NCI-H748 treated with DMSO at 0.1 percent for 48 hours (cell line): ENCODE measurements around the gene NOVA1.

Experiments used
- DNase-seq: peaks from one replicate; lab custom pipeline; 2025; lab: John Stamatoyannopoulos, UW

The NOVA1 gene

DNA sequence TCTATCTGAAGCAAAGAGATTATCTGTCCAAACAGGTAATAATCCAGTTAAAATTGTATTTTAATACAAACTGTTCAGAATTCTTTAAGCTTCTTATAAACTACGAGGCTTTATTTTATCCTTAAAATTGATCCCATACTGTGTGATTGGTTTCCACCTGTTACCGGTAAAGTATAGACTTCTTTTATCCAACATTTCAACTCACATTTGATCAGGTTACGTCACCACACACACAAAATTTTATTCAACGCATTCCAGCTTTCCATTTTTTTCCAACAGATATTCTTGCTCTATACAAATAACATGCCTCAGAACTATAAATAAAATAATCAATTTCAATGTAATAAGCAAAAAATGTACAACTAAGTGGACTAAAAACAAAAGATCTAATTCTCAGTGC lies 4.5 kb downstream of the NOVA1 start:
- no peak for DNase-seq

DNA sequence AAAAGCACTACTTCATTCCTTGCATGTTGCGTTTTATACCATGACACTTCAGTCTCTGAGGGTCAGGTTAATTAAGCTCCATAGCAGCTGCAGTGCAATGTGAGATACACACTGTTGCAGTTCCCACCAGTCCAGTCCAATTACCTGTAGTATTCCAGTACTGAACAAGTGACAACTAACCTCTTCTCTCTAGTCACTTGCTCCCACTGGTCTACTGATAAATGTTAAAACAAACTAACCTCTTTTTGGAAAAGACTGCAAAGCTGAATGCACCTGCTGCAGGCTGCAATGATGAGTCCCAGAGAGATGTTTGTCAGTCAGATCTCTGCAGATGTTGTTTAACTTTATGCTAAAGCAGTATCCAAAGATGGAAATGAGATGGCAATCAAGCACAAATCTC lies 7.9 kb downstream of the NOVA1 start:
- DNase-seq = peak; percentile 9

DNA sequence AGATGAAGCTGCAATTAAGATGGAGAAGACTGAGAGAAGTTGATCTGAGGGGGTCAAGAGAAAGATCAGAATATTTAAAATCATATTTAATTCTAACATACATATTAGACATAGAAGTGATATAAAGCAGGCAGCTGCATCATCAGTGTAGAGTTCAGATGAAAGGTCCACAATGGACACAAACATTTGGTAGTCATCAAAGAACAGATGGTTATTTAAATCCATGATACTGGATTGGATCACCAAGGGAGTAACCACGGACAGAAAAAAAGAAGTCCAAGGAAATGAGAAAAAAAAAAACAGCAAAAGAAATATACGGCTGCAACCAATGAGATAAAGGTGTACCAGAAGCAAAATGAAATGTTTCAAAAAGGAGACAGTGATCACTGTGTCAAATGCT lies 20.1 kb downstream of the NOVA1 start:
- DNase-seq = no peak

DNA sequence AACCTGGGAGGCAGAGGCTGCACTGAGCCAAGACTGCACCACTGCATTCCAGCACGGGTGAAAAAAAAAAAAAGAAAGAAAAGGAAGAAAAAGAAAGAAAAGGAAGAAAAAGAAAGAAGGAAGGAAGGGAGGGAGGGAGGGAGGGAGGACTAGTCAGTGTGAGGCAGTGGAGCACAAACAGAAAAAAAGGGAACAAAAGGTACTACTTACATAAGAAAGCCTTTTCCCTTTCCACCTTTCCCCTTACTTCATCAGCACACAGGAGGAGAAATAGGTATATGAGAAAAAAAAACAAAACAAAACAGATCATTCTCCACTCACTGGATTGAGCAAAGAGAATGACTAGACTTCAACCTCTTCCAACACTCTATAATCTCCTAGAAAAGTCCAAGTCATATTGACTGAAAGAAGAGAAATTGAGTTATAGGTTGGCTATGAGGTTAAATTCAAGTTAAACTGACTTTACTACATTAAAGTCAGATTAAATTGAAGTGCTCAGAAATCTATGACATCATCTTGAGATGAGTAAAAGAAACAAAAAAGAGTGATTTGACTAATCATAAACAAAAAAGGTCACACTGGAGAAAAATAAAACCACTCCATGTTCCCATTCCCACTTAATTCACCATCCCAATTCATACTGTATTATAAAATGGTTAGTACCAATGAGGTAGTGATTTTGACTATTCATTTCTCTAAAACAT lies 43.6 kb downstream of the NOVA1 start:
- no peak for DNase-seq

DNA sequence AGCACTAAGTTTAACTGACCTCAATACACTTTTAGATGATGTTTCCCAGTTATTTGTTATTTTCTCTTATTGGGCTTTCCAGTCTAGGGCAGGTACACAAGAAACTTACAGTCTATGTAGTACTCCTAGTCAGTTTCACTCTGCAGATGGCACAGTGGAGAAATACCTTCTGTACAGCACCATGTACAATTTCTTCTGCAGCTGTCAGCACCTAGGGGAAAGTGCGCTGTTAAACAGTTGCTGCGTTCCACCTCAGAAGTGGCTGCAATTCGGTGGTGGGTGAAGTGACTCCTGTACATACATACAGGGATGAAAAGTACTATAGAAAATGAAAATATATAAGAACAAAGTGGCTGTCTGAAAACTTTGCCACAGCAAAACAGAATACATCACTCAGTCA lies 48.3 kb downstream of the NOVA1 start:
- DNase-seq = no peak

DNA sequence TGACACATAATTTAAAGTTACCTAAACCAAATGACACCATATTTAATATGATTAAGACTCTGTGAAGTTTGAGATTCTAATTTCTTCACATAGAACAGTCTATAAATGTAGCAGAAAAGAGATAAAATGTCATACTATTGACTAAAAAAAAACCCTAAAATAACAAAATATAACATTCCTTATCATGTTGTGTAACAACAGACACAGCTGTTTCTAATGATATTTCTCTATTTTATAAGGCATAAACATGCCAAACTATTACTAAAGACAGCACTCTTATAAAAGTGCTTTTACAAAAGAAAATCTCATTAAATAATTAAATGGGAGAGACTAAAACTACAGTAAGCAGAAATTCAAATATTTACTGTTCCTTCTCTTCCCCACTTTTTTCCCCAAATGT lies 49.4 kb downstream of the NOVA1 start:
- DNase-seq = no peak

DNA sequence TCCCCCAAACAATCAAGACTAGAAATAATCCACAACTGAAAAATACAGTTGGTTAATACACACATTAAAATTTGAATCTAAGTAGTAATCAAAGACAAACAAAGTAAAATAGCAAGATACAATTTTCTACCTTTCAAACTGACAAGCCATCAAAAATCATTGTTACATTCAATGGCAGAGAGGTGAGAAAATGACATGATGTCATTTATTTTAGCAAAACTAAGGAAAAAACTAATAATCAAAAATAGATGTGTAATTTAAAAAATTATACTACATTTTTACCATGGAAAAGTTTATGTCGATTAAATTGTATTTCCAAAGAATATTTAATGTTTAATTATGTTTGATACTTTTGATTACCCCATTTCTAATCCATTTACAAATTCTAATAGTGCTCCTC lies 59.7 kb downstream of the NOVA1 start:
- no peak for DNase-seq

DNA sequence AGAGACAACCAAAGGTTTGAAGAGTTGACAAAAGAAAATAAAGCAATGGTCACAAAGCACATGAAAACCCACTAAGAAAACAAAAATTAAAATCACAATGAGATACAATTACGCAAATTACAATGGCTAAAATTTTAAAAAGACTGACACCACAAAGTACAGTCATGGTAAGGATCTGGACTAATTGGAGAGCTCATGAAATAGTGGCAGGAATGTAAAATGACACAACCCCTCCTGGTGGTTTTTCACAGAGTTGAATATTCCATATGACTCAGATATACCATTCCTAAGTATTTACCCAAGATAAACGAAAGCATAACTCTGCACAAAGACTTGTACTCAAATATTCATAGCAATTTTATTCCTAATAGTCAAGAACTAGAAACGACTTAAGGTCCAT lies 65.9 kb downstream of the NOVA1 start:
- DNase-seq = no peak

DNA sequence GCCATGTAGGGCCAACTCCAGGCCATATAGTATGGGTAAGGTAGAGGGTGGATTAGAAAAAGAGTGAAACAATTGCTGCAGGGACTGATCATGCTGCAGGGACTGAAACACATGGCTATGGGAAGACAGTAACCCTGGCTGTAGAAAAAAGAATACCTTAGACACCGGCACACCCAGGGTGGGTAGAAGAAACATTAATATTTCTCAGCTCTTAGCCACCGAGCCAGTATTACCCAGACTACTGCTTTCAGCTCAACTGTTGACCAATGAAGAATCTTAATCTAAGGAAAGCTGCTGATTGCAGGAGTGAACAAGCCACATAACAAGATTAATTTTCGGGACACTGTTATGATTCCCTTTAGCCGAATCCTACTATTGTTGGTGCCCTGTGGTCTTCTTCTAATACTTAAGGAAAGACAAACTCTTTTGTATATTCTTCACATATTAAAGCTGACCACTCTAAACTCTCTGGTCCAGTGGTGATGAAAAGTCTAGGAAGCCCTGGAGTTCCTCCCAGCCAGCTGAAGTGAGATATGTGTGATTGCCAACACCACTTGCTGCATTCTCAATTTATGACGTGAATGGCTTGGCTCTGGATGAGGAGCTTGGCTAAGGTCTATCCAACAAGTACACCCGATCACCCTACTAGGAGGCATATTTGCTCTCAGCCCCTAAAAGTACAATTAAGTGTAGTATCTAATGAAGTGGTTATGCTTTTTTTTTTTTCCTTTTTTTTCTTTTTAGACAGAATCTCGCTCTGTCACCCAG lies 69.2 kb downstream of the NOVA1 start:
- no peak for DNase-seq

DNA sequence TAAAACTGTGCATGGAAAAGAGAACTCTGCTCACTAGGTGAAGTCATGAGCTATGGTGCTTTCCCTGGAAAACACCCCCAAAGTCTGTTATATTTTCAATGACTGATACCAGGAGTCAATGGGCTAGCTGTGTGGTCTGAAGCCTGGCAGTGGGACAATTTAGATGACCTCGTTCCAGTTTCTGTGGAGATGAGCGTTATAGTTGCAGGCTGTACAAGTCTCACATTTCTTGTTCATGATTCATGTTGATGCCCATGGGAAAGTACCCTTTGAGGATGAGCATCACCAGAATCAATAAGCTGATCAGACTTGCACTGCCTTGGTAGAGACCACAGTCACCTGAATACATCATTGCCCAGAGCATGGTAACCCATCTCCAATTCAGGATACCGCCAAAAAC lies 70.7 kb downstream of the NOVA1 start:
- DNase-seq = no peak

DNA sequence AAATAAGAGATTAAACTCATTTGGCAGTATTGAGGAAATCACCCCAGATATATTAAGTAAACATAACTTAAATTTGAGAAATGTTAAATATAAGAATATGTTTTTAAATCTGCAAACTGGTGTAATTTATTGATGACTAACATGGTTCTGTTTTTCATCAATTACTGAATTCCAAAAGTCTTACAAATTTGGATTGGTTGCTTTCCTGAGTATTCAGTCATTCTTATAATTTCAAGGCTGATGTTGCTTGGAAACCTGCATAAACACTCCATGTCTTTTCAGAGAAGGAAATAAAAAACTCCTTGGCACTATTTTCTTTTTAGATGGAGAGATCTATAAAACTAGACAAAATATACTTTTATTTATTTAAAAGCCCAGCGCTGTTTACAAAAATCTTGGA lies 71.7 kb downstream of the NOVA1 start:
- no peak for DNase-seq

DNA sequence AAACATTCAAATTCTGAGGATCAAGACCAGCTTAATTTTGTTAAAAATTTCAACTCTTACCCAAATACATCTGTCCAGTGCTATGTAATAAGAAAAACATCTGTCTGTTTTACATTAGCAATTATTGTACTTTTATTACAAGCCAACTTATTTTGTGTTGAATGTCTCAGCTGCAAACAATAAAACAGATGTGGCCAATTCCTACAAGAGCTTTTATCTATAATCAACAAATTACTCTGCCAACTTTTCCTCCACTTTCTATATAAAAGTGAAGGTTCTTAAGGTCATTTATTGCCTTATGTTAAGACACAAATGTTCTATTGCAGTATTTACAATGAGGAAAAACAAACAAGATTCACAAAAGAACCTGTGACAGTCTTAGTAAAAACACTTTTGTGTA lies 72.7 kb downstream of the NOVA1 start:
- no peak for DNase-seq

DNA sequence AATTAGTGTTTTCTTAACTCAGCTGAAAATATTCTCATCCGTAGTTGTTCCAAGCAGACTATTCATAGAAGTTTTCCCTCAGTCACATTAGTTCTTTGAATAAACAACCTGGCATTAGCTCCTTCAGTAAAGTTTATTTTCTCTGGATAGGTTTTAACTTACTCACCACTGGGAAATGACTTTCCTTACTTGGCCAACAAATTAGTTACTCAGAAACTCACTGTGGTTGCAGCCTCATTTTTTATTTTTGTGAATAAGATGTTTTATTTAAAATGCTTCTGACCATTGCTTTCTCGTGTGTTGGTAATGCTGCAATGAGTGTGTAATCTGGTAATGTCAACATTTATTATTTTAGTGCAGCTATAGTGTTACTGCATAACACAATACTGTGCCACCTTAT lies 74.9 kb downstream of the NOVA1 start:
- no peak for DNase-seq

DNA sequence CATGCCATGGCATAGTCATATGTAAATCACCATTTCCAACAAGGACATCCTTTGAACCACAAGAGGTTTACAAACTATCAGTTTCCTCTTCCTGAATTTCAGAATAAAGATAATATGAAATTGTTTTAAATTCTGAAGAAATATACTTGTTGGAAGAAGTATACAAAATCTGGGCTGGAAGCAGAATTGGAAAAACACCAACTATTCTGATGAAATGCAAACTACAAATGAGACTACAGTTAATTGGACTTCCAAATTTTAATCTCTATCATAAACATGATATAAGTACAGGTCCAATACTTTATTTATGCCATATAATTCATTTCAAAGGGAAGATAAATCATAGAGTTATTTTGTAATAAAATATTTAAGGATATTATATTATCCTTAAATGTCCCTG lies 80.1 kb downstream of the NOVA1 start:
- no peak for DNase-seq

DNA sequence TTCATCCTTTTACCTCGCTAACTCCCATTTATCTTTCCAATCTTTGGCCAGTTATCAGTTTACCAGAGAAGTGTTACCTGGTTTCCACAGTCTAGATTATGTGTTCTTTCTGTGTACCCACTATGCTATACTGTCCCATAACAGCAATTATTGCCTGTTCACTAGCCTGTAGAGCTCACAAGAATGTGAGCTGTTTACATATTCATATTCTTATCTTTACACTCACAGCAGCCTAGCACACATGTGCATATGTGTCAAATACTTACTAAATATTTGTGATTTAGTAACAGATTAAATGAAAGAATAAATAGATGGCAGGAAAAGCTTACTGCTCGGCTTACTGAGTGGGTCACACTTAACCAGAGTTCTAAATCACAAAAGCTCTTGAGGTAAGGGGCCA lies 97.8 kb downstream of the NOVA1 start:
- DNase-seq = no peak

DNA sequence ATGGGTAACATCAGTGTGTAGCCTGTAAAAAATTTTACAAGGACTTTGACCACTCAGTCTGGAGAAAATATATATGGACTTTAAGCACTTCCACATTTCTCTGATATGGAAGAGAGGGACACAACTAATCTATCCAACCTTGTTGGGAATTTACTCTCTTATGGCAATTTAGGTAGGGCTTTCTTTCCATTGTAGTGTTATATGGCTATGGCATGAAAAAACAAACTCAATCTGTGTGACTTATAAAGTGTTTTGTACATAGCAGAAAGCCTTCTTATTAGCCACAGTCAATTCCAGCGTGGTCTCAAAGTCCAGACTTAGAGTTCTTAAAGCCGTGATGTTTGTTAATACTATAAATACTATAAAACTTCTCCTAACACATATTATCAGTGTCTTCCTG lies 98.3 kb downstream of the NOVA1 start:
- no peak for DNase-seq

DNA sequence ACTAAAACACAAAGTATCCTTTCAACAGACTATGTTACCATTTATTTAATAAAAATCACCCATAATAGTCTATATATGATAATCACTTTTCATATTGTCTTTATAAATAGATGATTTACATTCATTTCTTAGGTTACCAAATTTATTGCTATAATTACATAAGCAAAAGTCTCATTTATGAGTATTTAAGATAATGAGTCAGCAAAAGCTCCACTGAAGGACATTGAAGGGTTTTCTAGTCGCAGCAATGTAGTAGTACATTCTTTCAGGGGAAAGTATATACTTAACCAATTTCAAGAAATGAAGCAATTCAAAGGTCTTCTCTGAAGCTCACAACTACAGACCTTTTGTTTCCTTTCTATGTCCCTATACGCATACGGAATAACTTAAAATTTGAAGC lies 110.9 kb downstream of the NOVA1 start:
- DNase-seq = no peak

DNA sequence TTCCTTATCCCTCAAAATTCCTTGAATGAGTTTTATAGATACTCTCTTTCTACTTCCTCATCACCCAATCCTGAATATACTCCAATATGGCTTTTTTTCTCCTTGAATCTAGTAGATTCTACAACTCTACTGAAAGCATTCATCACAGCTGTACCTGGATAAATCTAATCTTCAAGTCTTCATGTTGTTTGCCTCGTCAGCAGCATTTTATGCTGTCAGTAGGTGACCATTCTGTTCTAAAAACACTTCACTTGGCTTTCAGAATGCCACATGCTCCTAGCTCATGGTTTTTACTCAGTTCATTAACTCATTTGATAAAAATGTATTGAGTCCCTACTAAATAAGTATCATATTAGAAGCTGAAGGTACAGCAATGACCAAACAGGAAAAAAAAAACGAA lies 113.3 kb downstream of the NOVA1 start:
- DNase-seq = no peak

DNA sequence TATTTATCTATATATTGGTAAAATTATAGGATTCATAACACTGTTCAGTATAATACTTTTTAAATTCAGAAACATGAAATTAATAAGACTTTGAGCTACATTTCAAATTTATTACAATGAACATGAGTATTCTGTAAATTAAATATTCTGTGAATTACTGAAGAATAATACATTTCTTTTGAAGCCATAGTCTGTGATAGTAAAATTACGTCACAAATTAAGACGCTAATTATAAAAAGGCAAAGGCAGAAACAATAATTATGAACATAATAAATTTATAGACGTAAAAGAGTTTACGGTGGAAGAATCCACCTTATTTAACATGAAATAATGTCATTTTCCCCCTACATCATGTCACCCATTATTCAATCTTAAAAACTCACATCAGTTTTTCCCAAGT lies 118.9 kb downstream of the NOVA1 start:
- no peak for DNase-seq

DNA sequence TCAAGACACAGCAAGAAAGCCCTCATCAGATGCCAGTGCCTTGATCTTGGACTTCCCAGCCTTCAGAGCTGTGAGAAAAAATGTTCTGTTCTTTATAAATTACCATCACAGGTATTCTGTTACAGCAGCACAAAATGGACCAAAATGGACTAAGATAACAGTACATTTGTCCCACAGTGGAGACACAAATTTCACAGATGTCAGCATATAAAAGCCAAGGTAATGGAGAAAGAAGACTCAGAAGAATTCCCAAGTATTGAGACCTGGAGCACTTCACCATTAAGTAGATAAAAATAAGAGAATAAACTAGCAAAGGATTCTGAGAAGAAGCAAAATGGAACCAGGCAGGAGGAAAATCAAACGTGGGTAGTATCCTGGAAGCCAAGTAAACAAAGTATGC lies 131.0 kb downstream of the NOVA1 start:
- no peak for DNase-seq

DNA sequence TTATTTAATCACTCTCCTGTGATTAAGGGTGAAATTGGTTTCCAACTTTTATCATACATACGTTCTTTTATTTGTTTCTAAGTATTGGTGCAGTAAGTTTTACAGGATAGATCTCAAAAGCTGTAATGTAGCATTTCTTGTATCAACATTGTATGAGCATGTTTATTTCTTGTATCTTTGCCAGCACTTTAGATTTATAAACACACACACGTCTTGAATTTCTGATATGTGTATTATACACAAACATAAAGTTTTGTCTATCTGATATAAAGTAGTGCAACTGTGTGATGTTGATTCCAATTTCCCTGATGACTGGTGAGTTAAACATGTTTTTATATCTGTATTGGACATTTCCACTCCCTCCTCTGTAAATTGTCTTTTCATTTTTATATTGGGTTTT lies 134.7 kb downstream of the NOVA1 start:
- no peak for DNase-seq

DNA sequence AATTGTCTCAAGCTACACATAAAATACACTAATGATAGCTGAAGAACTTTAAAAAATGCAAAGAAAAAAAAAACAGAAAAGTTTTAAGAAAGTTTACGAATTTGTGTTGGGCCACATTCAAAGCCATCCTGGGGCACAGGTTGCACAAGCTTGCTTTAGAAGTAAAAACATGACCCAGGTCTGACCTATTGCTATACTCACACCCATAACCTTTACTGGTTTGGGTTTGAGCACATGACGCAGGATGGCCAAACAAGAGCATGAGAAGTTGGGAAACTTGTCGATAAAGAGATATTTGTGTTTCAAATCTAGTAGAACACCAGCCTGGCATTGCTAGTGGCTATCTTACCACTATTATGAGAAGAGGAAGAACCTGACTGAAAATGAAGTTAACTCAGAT lies 143.7 kb downstream of the NOVA1 start:
- no peak for DNase-seq

DNA sequence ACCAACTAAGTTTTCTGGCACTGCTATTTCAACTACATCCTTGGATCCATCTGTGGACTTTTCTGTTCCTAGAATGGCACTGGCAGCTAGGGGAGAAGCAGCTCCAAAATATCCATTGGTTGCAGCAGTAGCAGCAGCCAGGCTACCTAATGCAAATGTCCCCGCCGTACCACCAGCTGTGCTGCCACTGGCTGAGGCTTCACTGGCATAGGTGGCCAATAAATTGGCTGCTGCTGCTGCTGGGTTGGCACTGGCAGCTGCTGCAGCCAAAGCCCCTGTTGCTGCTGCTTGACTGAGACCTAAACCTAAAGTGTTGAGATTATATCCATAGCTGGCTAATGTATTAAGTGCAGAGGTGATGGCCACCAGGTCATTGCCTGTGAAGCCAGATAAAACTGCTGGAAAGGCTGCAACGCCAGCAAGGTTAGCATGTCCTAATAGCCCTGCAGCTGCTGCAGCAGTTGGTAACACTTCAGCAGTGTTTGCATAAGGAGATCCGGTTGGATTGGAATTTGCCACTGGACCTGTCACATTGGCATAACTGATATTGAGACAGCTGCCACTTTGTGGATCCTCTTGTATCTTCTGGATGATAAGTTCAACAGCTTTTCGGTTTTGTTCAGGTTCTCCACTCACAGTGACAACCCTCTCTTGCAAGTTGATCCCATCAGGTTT lies 149.5 kb downstream of the NOVA1 start:
- DNase-seq = peak; percentile 60
